ENCODE data around the gene PNLIPRP2. TPM values are rescaled to one million over a fixed set of nuclear protein-coding genes. Genes with fewer than 3 reads are reported as not detected.

The PNLIPRP2 gene
- total RNA-seq, 1 donor from 2014 or later, result 1.6 TPM

- no peak overlapping the region for H3K4me3 ChIP-seq
- peaks cover 1% of the 10 kb centered on the region for H3K36me3 Mint-ChIP-seq
- no peak overlapping the region for H3K4me3 Mint-ChIP-seq
- no peaks in the 10 kb centered on the region for H3K36me3 ChIP-seq
- no peak overlapping the region for H3K27ac ChIP-seq
- no peak overlapping the region for H3K9ac ChIP-seq
- H4K20me1 ChIP-seq (ENCODE audit: low read depth), result no peaks in the 10 kb centered on the region
- DNase-seq (ENCODE audit: low spot score), result no peak
- H3F3A ChIP-seq (ENCODE audit: low read depth), result no peaks in the 10 kb centered on the region
- H3K4me1 Mint-ChIP-seq, result no peaks in the 10 kb centered on the region
- no peak overlapping the region for H3K4me2 ChIP-seq
- H3K9me3 Mint-ChIP-seq, result no peaks in the 10 kb centered on the region
- peaks cover 4% of the 10 kb centered on the region for H3K27me3 Mint-ChIP-seq (ENCODE audit: insufficient read depth, low read depth)
- no peak for TF ChIP-seq EZH2phosphoT487 (IDR thresholded peaks at IDR 0.05)
- TF ChIP-seq CTCF (IDR thresholded peaks at IDR 0.05), result no peak
- TF ChIP-seq EZH2 (IDR thresholded peaks at IDR 0.05), result no peak
- no peaks in the 10 kb centered on the region for H3K4me1 ChIP-seq
- H3K27ac Mint-ChIP-seq, result no peak overlapping the region
- no peaks in the 10 kb centered on the region for H3K79me2 ChIP-seq (ENCODE audit: low read depth)
- no peaks in the 10 kb centered on the region for H3K9me3 ChIP-seq (ENCODE audit: low read depth)
- H2AFZ ChIP-seq (replicated peaks), result no peak overlapping the region
- H3K27me3 ChIP-seq, result no peaks in the 10 kb centered on the region
Observed at GRCh38 chr10:116679351-116679750, 58.6 kb downstream of the PNLIPRP2 start.

GRCh38 chr10:116683166-116683565 is 62.4 kb downstream of the PNLIPRP2 start:
- H2AFZ ChIP-seq (replicated peaks), result no peak overlapping the region
- TF ChIP-seq EZH2 (IDR thresholded peaks at IDR 0.05) (no peak), CTCF (IDR thresholded peaks at IDR 0.05) (no peak), EZH2phosphoT487 (IDR thresholded peaks at IDR 0.05) (no peak)
- H3K27ac ChIP-seq, result no peak overlapping the region
- Mint-ChIP-seq H3K4me1 (peaks cover 2% of the 10 kb centered on the region), H3K27ac (no peak overlapping the region), H3K4me3 (no peak overlapping the region), H3K9me3 (no peaks in the 10 kb centered on the region), H3K36me3 (peaks cover 1% of the 10 kb centered on the region), H3K27me3 (ENCODE audit: insufficient read depth, low read depth) (peaks cover 5% of the 10 kb centered on the region)
- H3K36me3 ChIP-seq, result no peaks in the 10 kb centered on the region
- H4K20me1 ChIP-seq (ENCODE audit: low read depth), result no peaks in the 10 kb centered on the region
- H3K27me3 ChIP-seq, result no peaks in the 10 kb centered on the region
- no peak for DNase-seq (ENCODE audit: low spot score)
- no peaks in the 10 kb centered on the region for H3F3A ChIP-seq (ENCODE audit: low read depth)
- H3K79me2 ChIP-seq (ENCODE audit: low read depth), result no peaks in the 10 kb centered on the region
- no peak overlapping the region for H3K9ac ChIP-seq
- no peaks in the 10 kb centered on the region for H3K4me1 ChIP-seq
- no peak overlapping the region for H3K4me2 ChIP-seq
- H3K4me3 ChIP-seq, result no peak overlapping the region
- no peaks in the 10 kb centered on the region for H3K9me3 ChIP-seq (ENCODE audit: low read depth)

GRCh38 chr10:116683821-116684220 is 63.1 kb downstream of the PNLIPRP2 start:
- Mint-ChIP-seq H3K27me3 (ENCODE audit: insufficient read depth, low read depth) (peaks cover 5% of the 10 kb centered on the region), H3K4me1 (peaks cover 2% of the 10 kb centered on the region), H3K27ac (no peak overlapping the region), H3K4me3 (no peak overlapping the region), H3K36me3 (peaks cover 1% of the 10 kb centered on the region), H3K9me3 (no peaks in the 10 kb centered on the region)
- Histone ChIP-seq H3K9ac (no peak overlapping the region), H3K9me3 (ENCODE audit: low read depth) (no peaks in the 10 kb centered on the region), H3K4me1 (no peaks in the 10 kb centered on the region), H3K4me3 (no peak overlapping the region), H3K27ac (no peak overlapping the region), H3K4me2 (no peak overlapping the region), H2AFZ (replicated peaks) (no peak overlapping the region), H4K20me1 (ENCODE audit: low read depth) (no peaks in the 10 kb centered on the region), H3K36me3 (no peaks in the 10 kb centered on the region), H3K79me2 (ENCODE audit: low read depth) (no peaks in the 10 kb centered on the region), H3F3A (ENCODE audit: low read depth) (no peaks in the 10 kb centered on the region), H3K27me3 (no peaks in the 10 kb centered on the region)
- TF ChIP-seq EZH2 (IDR thresholded peaks at IDR 0.05) (no peak), EZH2phosphoT487 (IDR thresholded peaks at IDR 0.05) (no peak), CTCF (IDR thresholded peaks at IDR 0.05) (no peak)
- DNase-seq (ENCODE audit: low spot score), result no peak
